HT-29 (cell line): ENCODE results near the gene SCMH1. TPM values are rescaled to one million over a fixed set of nuclear protein-coding genes. Genes with fewer than 3 reads are reported as not detected.

Source experiments
- DNase-seq: peaks from one replicate; pipeline ENCODE4 v3.0.0-alpha.2; 2015; ENCODE audit warnings: low spot score
- total RNA-seq: library from RNA; depleted of rRNA; stranded (reverse); fragments of >200 nt; shearing (Covaris generic); gene quantifications from 2 replicates; pipeline ENCODE4 v1.2.3, GENCODE V29; 2014

The SCMH1 gene
- total RNA-seq, 1 experiment from 2014 or later, result 24.7 TPM

- no peak for DNase-seq
These were observed 143.2 kb downstream of the SCMH1 start for GRCh38 chr1:41098730-41099460.

GRCh38 chr1:41097105-41097504 lies 145.0 kb downstream of the SCMH1 start:
- DNase-seq, result no peak

- no peak for DNase-seq
These were observed 148.3 kb downstream of the SCMH1 start for GRCh38 chr1:41093826-41094225.

GRCh38 chr1:41086921-41087320 lies 155.2 kb downstream of the SCMH1 start:
- no peak for DNase-seq

- no peak for DNase-seq
These were observed 163.5 kb downstream of the SCMH1 start for GRCh38 chr1:41078616-41079015.

GRCh38 chr1:41078193-41078592 lies 163.9 kb downstream of the SCMH1 start:
- DNase-seq, result no peak

GRCh38 chr1:41073971-41074370 lies 168.1 kb downstream of the SCMH1 start:
- no peak for DNase-seq

- no peak for DNase-seq
These were observed 170.1 kb downstream of the SCMH1 start for GRCh38 chr1:41072051-41072450.

- no peak for DNase-seq
These were observed 185.2 kb downstream of the SCMH1 start for GRCh38 chr1:41056907-41057306.

- no peak for DNase-seq
These were observed 188.8 kb downstream of the SCMH1 start for GRCh38 chr1:41053316-41053715.

- DNase-seq, result no peak
These were observed 191.1 kb downstream of the SCMH1 start for GRCh38 chr1:41051022-41051421.

GRCh38 chr1:41048540-41048939 lies 193.6 kb downstream of the SCMH1 start:
- no peak for DNase-seq

GRCh38 chr1:41046347-41046775 lies 195.7 kb downstream of the SCMH1 start:
- no peak for DNase-seq

- DNase-seq, result no peak
These were observed 196.4 kb downstream of the SCMH1 start for GRCh38 chr1:41045740-41046139.

- DNase-seq, result no peak
These were observed 197.9 kb downstream of the SCMH1 start for GRCh38 chr1:41044187-41044586.

GRCh38 chr1:41041614-41042270 lies 200.4 kb downstream of the SCMH1 start:
- no peak for DNase-seq

GRCh38 chr1:41038110-41038509 lies 204.0 kb downstream of the SCMH1 start:
- DNase-seq, result no peak

- no peak for DNase-seq
These were observed 204.8 kb downstream of the SCMH1 start for GRCh38 chr1:41037116-41037903.

- no peak for DNase-seq
These were observed 208.8 kb downstream of the SCMH1 start for GRCh38 chr1:41033272-41033671.

- DNase-seq, result no peak
These were observed 210.0 kb downstream of the SCMH1 start for GRCh38 chr1:41032147-41032546.

- no peak for DNase-seq
These were observed 211.1 kb downstream of the SCMH1 start for GRCh38 chr1:41030872-41031616.
